HepG2 (cell line): ENCODE measurements around the gene ZNF582. TPM values are rescaled to one million over a fixed set of nuclear protein-coding genes. Genes with fewer than 3 reads are reported as not detected.

Experiments used
- ATRX ChIP-seq: sonication (generic); formaldehyde crosslinking; IDR thresholded peaks from 2 replicates; pipeline ENCODE4 v1.4.0; 2020; ENCODE audit warnings: missing genetic modification reagents, borderline replicate concordance
- ETV5 ChIP-seq: IDR thresholded peaks from 2 replicates; pipeline ENCODE4 v1.6.1; 2018; ENCODE audit warnings: missing biosample characterization, missing genetic modification reagents, inconsistent platforms, borderline replicate concordance
- IRF2 ChIP-seq: IDR thresholded peaks from 2 replicates; pipeline ENCODE4 v1.6.1; 2018; ENCODE audit warnings: missing genetic modification reagents, missing compliant biosample characterization
- KLF16 ChIP-seq, 2 experiments: sonication (generic) in 1 of 2; formaldehyde crosslinking in 1 of 2; IDR thresholded peaks; 2 replicates each; pipeline versions ENCODE4 v1.6.1 to v1.8.0; 2016 to 2023; ENCODE audit warnings: missing genetic modification reagents in 2 of 2, missing compliant biosample characterization in 1 of 2
- MBNL3 ChIP-seq: fragments of 250-450 bp; sonication (Bioruptor Pico); conservative IDR thresholded peaks from 2 replicates; pipeline ENCODE4 v1.8.0; 2022; ENCODE audit warnings: mild to moderate bottlenecking, inconsistent platforms
- NPAS2 ChIP-seq: sonication (generic); formaldehyde crosslinking; IDR thresholded peaks from 2 replicates; pipeline ENCODE4 v1.8.0; 2022; ENCODE audit warnings: mild to moderate bottlenecking, missing genetic modification reagents, borderline replicate concordance
- RFX1 ChIP-seq: fragments of 450-650 bp; IDR thresholded peaks from 2 replicates; pipeline ENCODE4 v1.6.1; 2017
- SALL1 ChIP-seq: sonication (generic); formaldehyde crosslinking; IDR thresholded peaks from 2 replicates; pipeline ENCODE4 v1.8.0; 2022; ENCODE audit warnings: mild to moderate bottlenecking, missing genetic modification reagents
- SRSF4 ChIP-seq: fragments of 200-400 bp; formaldehyde crosslinking; IDR thresholded peaks from one replicate; pipeline ENCODE4 v1.6.1; 2018; ENCODE audit warnings: mild to moderate bottlenecking, low read depth, low read length, moderate library complexity; ENCODE audit not compliant: poor library complexity, severe bottlenecking
- TBL1XR1 ChIP-seq: fragments of 150-350 bp; IDR thresholded peaks from 2 replicates; pipeline ENCODE4 v1.6.1; 2014; ENCODE audit warnings: borderline replicate concordance, low read length; ENCODE audit not compliant: partially characterized antibody
- TOPORS ChIP-seq: sonication (generic); formaldehyde crosslinking; IDR thresholded peaks from 2 replicates; pipeline ENCODE4 v1.8.0; 2023; ENCODE audit warnings: mild to moderate bottlenecking, missing genetic modification reagents
- YY1 ChIP-seq: IDR thresholded peaks from 2 replicates; pipeline ENCODE4 v1.6.1; 2011; ENCODE audit warnings: low read length, low read depth, moderate library complexity, mild to moderate bottlenecking; ENCODE audit not compliant: insufficient read depth, insufficient replicate concordance
- ZC3H4 ChIP-seq: sonication (generic); formaldehyde crosslinking; IDR thresholded peaks from 2 replicates; pipeline ENCODE4 v1.4.0; 2020; ENCODE audit warnings: missing genetic modification reagents, borderline replicate concordance
- ZNF12 ChIP-seq: sonication (generic); formaldehyde crosslinking; IDR thresholded peaks from 2 replicates; pipeline ENCODE4 v1.5.0; 2020; ENCODE audit warnings: missing genetic modification reagents
- ZNF30 ChIP-seq: sonication (generic); formaldehyde crosslinking; IDR thresholded peaks from 2 replicates; pipeline ENCODE4 v1.5.0; 2020; ENCODE audit warnings: mild to moderate bottlenecking, missing genetic modification reagents
- ZNF331 ChIP-seq: sonication (generic); formaldehyde crosslinking; IDR thresholded peaks from 2 replicates; pipeline ENCODE4 v1.4.0; 2020; ENCODE audit warnings: missing genetic modification reagents
- ZNF44 ChIP-seq: sonication (generic); formaldehyde crosslinking; IDR thresholded peaks from 2 replicates; pipeline ENCODE4 v1.5.1; 2020; ENCODE audit warnings: mild to moderate bottlenecking, missing genetic modification reagents
- ZNF484 ChIP-seq: sonication (generic); formaldehyde crosslinking; IDR thresholded peaks from 2 replicates; pipeline ENCODE4 v1.5.1; 2020; ENCODE audit warnings: mild to moderate bottlenecking, low read depth, missing genetic modification reagents, borderline replicate concordance
- ZNF724P ChIP-seq: sonication (generic); formaldehyde crosslinking; IDR thresholded peaks from 2 replicates; pipeline ENCODE4 v1.8.0; 2022; ENCODE audit warnings: missing genetic modification reagents, borderline replicate concordance
- polyA plus RNA-seq, 8 experiments: library from polyadenylated mRNA; depleted of rRNA in 3 of 8; stranded (reverse) in 7 of 8; unstranded in 1 of 8; fragments of >200 nt; fragmentation: Illumina TruSeq in 4 of 8; extraction: Trizol in 4 of 8; gene quantifications; 2 replicates each; pipeline versions ENCODE4 v1.2.1 to v1.2.3, GENCODE V29; 2011 to 2016; ENCODE audit warnings: low read depth in 4 of 8, missing spikeins in 1 of 8, mixed read lengths in 1 of 8; ENCODE audit not compliant: insufficient read depth in 1 of 8
- total RNA-seq, 5 experiments: library from RNA; depleted of rRNA; stranded (reverse); fragments of >200 nt; fragmentation: Illumina TruSeq; extraction: Trizol; gene quantifications; 2 replicates each; pipeline ENCODE4 v1.2.3, GENCODE V29; 2016; ENCODE audit warnings: low read depth in 1 of 5
- TF ChIP-seq, protein P1 (sequence below): sonication (generic); formaldehyde crosslinking; IDR thresholded peaks from 2 replicates; pipeline ENCODE4 v1.5.1; 2020; ENCODE audit warnings: mild to moderate bottlenecking, missing genetic modification reagents, borderline replicate concordance
- TF ChIP-seq, protein P2 (sequence below): IDR thresholded peaks from 2 replicates; pipeline ENCODE4 v1.6.1; 2016; ENCODE audit warnings: missing compliant biosample characterization, missing genetic modification reagents, borderline replicate concordance
- TF ChIP-seq, protein P3 (sequence below): conservative IDR thresholded peaks from 2 replicates; pipeline ENCODE4 v1.6.1; 2018; ENCODE audit warnings: missing genetic modification reagents

The ZNF582 gene
- total and polyA plus RNA-seq, 2 of the 13 experiments (the other 11 are each of a cell fraction or from before 2014, with no cell fraction given), result 0.83 to 1.6 TPM

DNA sequence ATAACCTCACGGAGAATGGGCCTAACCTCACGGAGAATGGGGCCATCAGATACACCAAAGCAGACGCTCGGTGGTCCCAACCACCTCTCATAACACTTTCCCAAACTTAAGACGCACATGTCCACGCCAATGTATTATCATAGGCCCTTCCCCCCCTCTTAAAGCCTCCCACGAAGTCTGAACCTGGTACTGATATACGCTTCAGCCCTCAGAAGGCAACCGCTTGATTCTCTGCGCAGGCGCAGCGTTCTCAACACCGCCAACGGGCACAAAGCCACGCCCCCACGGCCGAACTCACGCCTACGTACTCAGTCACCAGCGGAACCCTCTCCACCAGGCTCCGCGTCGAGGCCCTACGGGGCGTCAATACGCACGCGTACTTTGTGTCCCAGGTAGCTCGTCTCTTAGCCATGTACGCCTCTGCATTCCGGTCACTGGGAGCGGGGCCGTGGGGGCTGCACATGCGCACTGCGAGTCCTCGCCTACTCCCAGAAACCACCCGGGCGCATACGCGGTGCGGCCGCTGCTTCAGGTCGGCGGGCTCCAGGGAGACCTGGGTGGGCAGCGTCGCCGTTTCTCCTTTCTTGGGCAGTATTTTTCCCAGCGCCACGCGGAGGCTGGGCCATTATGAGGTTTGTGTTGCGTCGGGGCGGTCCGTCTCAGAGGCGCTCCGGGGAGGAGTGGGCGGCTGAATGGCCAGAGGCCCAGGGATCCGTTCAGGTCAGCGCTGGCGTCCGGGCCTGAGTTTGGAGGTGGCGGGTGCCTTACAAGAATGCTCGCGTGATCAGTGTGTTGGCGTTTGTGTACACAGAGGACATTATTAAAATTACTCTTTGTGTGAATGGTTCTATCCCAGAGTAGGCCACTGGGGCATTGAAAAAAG, 25.3 kb downstream of the ZNF582 start (continued):
- TF ChIP-seq, protein P1, sequence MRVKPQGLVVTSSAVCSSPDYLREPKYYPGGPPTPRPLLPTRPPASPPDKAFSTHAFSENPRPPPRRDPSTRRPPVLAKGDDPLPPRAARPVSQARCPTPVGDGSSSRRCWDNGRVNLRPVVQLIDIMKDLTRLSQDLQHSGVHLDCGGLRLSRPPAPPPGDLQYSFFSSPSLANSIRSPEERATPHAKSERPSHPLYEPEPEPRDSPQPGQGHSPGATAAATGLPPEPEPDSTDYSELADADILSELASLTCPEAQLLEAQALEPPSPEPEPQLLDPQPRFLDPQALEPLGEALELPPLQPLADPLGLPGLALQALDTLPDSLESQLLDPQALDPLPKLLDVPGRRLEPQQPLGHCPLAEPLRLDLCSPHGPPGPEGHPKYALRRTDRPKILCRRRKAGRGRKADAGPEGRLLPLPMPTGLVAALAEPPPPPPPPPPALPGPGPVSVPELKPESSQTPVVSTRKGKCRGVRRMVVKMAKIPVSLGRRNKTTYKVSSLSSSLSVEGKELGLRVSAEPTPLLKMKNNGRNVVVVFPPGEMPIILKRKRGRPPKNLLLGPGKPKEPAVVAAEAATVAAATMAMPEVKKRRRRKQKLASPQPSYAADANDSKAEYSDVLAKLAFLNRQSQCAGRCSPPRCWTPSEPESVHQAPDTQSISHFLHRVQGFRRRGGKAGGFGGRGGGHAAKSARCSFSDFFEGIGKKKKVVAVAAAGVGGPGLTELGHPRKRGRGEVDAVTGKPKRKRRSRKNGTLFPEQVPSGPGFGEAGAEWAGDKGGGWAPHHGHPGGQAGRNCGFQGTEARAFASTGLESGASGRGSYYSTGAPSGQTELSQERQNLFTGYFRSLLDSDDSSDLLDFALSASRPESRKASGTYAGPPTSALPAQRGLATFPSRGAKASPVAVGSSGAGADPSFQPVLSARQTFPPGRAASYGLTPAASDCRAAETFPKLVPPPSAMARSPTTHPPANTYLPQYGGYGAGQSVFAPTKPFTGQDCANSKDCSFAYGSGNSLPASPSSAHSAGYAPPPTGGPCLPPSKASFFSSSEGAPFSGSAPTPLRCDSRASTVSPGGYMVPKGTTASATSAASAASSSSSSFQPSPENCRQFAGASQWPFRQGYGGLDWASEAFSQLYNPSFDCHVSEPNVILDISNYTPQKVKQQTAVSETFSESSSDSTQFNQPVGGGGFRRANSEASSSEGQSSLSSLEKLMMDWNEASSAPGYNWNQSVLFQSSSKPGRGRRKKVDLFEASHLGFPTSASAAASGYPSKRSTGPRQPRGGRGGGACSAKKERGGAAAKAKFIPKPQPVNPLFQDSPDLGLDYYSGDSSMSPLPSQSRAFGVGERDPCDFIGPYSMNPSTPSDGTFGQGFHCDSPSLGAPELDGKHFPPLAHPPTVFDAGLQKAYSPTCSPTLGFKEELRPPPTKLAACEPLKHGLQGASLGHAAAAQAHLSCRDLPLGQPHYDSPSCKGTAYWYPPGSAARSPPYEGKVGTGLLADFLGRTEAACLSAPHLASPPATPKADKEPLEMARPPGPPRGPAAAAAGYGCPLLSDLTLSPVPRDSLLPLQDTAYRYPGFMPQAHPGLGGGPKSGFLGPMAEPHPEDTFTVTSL (CRISPR knock-in tag), result no peak
- TF ChIP-seq NPAS2 (CRISPR knock-in tag), result no peak
- no peak for TF ChIP-seq ETV5
- peak in 1 of 2 experiments; percentile 39; a peak in 1 of 4 replicates for TF ChIP-seq KLF16 (CRISPR knock-in tag; IDR thresholded peaks at IDR 0.05)
- TF ChIP-seq YY1, result no peak
- no peak for TF ChIP-seq RFX1
- no peak for TF ChIP-seq TOPORS (CRISPR knock-in tag)
- TF ChIP-seq, protein P2, sequence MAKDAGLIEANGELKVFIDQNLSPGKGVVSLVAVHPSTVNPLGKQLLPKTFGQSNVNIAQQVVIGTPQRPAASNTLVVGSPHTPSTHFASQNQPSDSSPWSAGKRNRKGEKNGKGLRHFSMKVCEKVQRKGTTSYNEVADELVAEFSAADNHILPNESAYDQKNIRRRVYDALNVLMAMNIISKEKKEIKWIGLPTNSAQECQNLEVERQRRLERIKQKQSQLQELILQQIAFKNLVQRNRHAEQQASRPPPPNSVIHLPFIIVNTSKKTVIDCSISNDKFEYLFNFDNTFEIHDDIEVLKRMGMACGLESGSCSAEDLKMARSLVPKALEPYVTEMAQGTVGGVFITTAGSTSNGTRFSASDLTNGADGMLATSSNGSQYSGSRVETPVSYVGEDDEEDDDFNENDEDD (CRISPR knock-in tag), result peak; percentile 80; the same call in 1 of the 2 replicates
- no peak for TF ChIP-seq ZNF12 (CRISPR knock-in tag)
- TF ChIP-seq ATRX (CRISPR knock-in tag), result no peak
- no peak for TF ChIP-seq ZNF724P (CRISPR knock-in tag)
- TF ChIP-seq, protein P3, sequence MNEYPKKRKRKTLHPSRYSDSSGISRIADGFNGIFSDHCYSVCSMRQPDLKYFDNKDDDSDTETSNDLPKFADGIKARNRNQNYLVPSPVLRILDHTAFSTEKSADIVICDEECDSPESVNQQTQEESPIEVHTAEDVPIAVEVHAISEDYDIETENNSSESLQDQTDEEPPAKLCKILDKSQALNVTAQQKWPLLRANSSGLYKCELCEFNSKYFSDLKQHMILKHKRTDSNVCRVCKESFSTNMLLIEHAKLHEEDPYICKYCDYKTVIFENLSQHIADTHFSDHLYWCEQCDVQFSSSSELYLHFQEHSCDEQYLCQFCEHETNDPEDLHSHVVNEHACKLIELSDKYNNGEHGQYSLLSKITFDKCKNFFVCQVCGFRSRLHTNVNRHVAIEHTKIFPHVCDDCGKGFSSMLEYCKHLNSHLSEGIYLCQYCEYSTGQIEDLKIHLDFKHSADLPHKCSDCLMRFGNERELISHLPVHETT, result no peak
- no peak for TF ChIP-seq ZNF484
- peak; percentile 78 for TF ChIP-seq SALL1 (CRISPR knock-in tag)
- peak; percentile 36; the same call in 1 of the 2 replicates for TF ChIP-seq ZNF331
- no peak for TF ChIP-seq TBL1XR1
- TF ChIP-seq MBNL3, result no peak
- 0 out of 2 replicates have a peak, but pooled peaks have one; percentile 71 for TF ChIP-seq ZNF30 (CRISPR knock-in tag)
- TF ChIP-seq IRF2 (CRISPR knock-in tag), result 0 out of 2 replicates have a peak, but pooled peaks have one; percentile 27
- no peak for TF ChIP-seq ZC3H4 (CRISPR knock-in tag)
- no peak for TF ChIP-seq SRSF4
- TF ChIP-seq ZNF44, result 0 out of 2 replicates have a peak, but pooled peaks have one; percentile 70
